Liver (tissue), 9 donors: ENCODE results near the gene CAPN2. TPM values are rescaled to one million over a fixed set of nuclear protein-coding genes. Genes with fewer than 3 reads are reported as not detected.

Experiments
- DNase-seq: peaks from one replicate; pipeline ENCODE4 v3.0.0-alpha.2; 2017; ENCODE audit warnings: low spot score
- H3K27ac ChIP-seq, 2 donors: one replicate each; pipeline ENCODE4 v1.7.0; 2013; ENCODE audit warnings: inconsistent platforms in 2 of 2, low read length in 2 of 2, control low read depth in 1 of 2, low read depth in 1 of 2, mild to moderate bottlenecking in 1 of 2
- H3K27me3 ChIP-seq, 4 donors: one replicate each; pipeline versions ENCODE4 v1.6.1 to v1.7.0; 2013; ENCODE audit warnings: low read length in 3 of 4, inconsistent platforms in 1 of 4, mild to moderate bottlenecking in 1 of 4, moderate library complexity in 1 of 4; ENCODE audit not compliant: control insufficient read depth in 4 of 4, insufficient read depth in 4 of 4
- H3K36me3 ChIP-seq, 4 donors: one replicate each; pipeline versions ENCODE4 v1.6.1 to v1.7.0; 2013; ENCODE audit warnings: low read length in 3 of 4, mild to moderate bottlenecking in 3 of 4, low read depth in 1 of 4, moderate library complexity in 1 of 4; ENCODE audit not compliant: control insufficient read depth in 4 of 4, insufficient read depth in 3 of 4
- H3K4me1 ChIP-seq, 4 donors: one replicate each; pipeline versions ENCODE4 v1.6.1 to v1.7.0; 2013; ENCODE audit warnings: low read length in 3 of 4, mild to moderate bottlenecking in 3 of 4, moderate library complexity in 1 of 4; ENCODE audit not compliant: control insufficient read depth in 4 of 4, insufficient read depth in 4 of 4
- H3K4me3 ChIP-seq, 3 donors: one replicate each; pipeline versions ENCODE4 v1.6.1 to v1.7.0; 2013; ENCODE audit warnings: low read length in 3 of 3, control low read depth in 1 of 3, low read depth in 1 of 3, mild to moderate bottlenecking in 1 of 3
- H3K9ac ChIP-seq, 2 donors: one replicate each; pipeline ENCODE4 v1.7.0; 2013; ENCODE audit warnings: low read length in 2 of 2, mild to moderate bottlenecking in 2 of 2, moderate library complexity in 2 of 2, control low read depth in 1 of 2, low read depth in 1 of 2
- H3K9me3 ChIP-seq, 4 donors: one replicate each; pipeline versions ENCODE4 v1.6.1 to v1.7.0; 2013; ENCODE audit warnings: low read length in 3 of 4; ENCODE audit not compliant: control insufficient read depth in 4 of 4
- EGR1 ChIP-seq, 2 donors: IDR thresholded peaks; 2 replicates each; pipeline ENCODE4 v1.6.1; 2016 to 2018; ENCODE audit warnings: antibody characterized with exemption in 2 of 2, low read depth in 2 of 2
- FOXA2 ChIP-seq: IDR thresholded peaks from 2 replicates; pipeline ENCODE4 v1.6.1; 2016; ENCODE audit warnings: antibody characterized with exemption
- GABPA ChIP-seq, 2 donors: IDR thresholded peaks in 1 of 2; conservative IDR thresholded peaks in 1 of 2; 2 replicates each; pipeline ENCODE4 v1.6.1; 2016; ENCODE audit warnings: antibody characterized with exemption in 2 of 2, mild to moderate bottlenecking in 1 of 2, moderate library complexity in 1 of 2
- HNF4G ChIP-seq: IDR thresholded peaks from 2 replicates; pipeline ENCODE4 v1.6.1; 2016; ENCODE audit warnings: antibody characterized with exemption
- RAD21 ChIP-seq, 2 donors: IDR thresholded peaks; 2 replicates each; pipeline ENCODE4 v1.6.1; 2016; ENCODE audit warnings: antibody characterized with exemption in 2 of 2, mild to moderate bottlenecking in 2 of 2
- WGBS: extraction: QIAGEN DNeasy Blood & Tissue Kit; methylation state at CpG from one replicate; pipeline ENCODE4 v1.1.7; 2013; 5-methylcytosine and 5-hydroxymethylcytosine counted together
- polyA plus RNA-seq, 2 donors: library from polyadenylated mRNA; stranded (reverse) in 1 of 2; unstranded in 1 of 2; fragments of 200-250 nt in 1 of 2; fragments of >200 nt in 1 of 2; fragmentation: Nextera tagmentation in 1 of 2; extraction: Ambion mirVana in 1 of 2; gene quantifications; one replicate each; pipeline versions ENCODE4 v1.2.1 to v1.2.3, GENCODE V29; 2013 to 2015
- total RNA-seq, 2 donors: library from RNA; depleted of rRNA; stranded (reverse); fragments of >200 nt; gene quantifications; one replicate each; pipeline ENCODE4 v1.2.3, GENCODE V29; 2014
- TF ChIP-seq, protein P1 (sequence below): fragments of 150-350 bp; IDR thresholded peaks from 2 replicates; pipeline ENCODE4 v1.5.1; 2017; ENCODE audit warnings: improper control_type of control experiment, low read depth, low read length; ENCODE audit not compliant: missing input control
- TF ChIP-seq, protein P2 (sequence below): IDR thresholded peaks from 2 replicates; pipeline ENCODE4 v1.6.1; 2016; ENCODE audit warnings: antibody characterized with exemption
- TF ChIP-seq, protein P3 (sequence below): IDR thresholded peaks from 2 replicates; pipeline ENCODE4 v1.6.1; 2016; ENCODE audit warnings: antibody characterized with exemption
- TF ChIP-seq, protein P4 (sequence below): IDR thresholded peaks from 2 replicates; pipeline ENCODE4 v1.6.1; 2016; ENCODE audit warnings: antibody characterized with exemption, mild to moderate bottlenecking
- donor health status: healthy.
- donor health status: healthy.
- donor health status: healthy.
- donor health status: healthy.
- donor health status: healthy.

Gene CAPN2
- total and polyA plus RNA-seq, 4 donors, result 11.2 to 20.7 (median 15.5) TPM

DNA sequence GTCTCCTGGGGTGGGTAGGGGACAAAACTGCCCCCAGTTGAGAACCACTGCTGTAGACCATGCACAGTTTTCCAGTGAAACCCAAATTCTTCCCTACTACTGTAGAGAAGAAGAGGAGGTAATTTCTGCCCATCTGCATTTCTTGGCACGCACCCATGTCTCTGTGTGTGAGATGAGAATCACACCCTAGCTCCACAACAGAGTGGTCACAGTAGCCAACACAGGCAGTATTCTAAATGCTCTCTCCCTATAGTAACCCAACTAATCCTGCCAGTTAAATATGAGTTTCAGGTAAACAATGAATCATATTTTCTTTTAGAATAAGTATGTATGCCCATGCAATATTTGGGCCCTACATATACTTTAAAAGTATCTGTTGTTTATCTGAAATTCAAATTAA is 1.2 kb upstream of the CAPN2 start:
- no peak overlapping the region for H3K9ac ChIP-seq
- TF ChIP-seq, protein P1, sequence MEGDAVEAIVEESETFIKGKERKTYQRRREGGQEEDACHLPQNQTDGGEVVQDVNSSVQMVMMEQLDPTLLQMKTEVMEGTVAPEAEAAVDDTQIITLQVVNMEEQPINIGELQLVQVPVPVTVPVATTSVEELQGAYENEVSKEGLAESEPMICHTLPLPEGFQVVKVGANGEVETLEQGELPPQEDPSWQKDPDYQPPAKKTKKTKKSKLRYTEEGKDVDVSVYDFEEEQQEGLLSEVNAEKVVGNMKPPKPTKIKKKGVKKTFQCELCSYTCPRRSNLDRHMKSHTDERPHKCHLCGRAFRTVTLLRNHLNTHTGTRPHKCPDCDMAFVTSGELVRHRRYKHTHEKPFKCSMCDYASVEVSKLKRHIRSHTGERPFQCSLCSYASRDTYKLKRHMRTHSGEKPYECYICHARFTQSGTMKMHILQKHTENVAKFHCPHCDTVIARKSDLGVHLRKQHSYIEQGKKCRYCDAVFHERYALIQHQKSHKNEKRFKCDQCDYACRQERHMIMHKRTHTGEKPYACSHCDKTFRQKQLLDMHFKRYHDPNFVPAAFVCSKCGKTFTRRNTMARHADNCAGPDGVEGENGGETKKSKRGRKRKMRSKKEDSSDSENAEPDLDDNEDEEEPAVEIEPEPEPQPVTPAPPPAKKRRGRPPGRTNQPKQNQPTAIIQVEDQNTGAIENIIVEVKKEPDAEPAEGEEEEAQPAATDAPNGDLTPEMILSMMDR, result no peak
- TF ChIP-seq HNF4G (no peak), EGR1 (IDR thresholded peaks at IDR 0.05; ENCODE audit: low read depth in 2 of 2) (no peak), GABPA (IDR thresholded peaks at IDR 0.05 in 1 of 2, conservative IDR thresholded peaks at IDR 0.05 in 1 of 2) (no peak), FOXA2 (no peak)
- TF ChIP-seq, protein P2, sequence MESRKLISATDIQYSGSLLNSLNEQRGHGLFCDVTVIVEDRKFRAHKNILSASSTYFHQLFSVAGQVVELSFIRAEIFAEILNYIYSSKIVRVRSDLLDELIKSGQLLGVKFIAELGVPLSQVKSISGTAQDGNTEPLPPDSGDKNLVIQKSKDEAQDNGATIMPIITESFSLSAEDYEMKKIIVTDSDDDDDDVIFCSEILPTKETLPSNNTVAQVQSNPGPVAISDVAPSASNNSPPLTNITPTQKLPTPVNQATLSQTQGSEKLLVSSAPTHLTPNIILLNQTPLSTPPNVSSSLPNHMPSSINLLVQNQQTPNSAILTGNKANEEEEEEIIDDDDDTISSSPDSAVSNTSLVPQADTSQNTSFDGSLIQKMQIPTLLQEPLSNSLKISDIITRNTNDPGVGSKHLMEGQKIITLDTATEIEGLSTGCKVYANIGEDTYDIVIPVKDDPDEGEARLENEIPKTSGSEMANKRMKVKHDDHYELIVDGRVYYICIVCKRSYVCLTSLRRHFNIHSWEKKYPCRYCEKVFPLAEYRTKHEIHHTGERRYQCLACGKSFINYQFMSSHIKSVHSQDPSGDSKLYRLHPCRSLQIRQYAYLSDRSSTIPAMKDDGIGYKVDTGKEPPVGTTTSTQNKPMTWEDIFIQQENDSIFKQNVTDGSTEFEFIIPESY, result no peak
- TF ChIP-seq, protein P3, sequence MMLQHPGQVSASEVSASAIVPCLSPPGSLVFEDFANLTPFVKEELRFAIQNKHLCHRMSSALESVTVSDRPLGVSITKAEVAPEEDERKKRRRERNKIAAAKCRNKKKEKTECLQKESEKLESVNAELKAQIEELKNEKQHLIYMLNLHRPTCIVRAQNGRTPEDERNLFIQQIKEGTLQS, result no peak
- TF ChIP-seq, protein P4, sequence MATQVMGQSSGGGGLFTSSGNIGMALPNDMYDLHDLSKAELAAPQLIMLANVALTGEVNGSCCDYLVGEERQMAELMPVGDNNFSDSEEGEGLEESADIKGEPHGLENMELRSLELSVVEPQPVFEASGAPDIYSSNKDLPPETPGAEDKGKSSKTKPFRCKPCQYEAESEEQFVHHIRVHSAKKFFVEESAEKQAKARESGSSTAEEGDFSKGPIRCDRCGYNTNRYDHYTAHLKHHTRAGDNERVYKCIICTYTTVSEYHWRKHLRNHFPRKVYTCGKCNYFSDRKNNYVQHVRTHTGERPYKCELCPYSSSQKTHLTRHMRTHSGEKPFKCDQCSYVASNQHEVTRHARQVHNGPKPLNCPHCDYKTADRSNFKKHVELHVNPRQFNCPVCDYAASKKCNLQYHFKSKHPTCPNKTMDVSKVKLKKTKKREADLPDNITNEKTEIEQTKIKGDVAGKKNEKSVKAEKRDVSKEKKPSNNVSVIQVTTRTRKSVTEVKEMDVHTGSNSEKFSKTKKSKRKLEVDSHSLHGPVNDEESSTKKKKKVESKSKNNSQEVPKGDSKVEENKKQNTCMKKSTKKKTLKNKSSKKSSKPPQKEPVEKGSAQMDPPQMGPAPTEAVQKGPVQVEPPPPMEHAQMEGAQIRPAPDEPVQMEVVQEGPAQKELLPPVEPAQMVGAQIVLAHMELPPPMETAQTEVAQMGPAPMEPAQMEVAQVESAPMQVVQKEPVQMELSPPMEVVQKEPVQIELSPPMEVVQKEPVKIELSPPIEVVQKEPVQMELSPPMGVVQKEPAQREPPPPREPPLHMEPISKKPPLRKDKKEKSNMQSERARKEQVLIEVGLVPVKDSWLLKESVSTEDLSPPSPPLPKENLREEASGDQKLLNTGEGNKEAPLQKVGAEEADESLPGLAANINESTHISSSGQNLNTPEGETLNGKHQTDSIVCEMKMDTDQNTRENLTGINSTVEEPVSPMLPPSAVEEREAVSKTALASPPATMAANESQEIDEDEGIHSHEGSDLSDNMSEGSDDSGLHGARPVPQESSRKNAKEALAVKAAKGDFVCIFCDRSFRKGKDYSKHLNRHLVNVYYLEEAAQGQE, result no peak

DNA sequence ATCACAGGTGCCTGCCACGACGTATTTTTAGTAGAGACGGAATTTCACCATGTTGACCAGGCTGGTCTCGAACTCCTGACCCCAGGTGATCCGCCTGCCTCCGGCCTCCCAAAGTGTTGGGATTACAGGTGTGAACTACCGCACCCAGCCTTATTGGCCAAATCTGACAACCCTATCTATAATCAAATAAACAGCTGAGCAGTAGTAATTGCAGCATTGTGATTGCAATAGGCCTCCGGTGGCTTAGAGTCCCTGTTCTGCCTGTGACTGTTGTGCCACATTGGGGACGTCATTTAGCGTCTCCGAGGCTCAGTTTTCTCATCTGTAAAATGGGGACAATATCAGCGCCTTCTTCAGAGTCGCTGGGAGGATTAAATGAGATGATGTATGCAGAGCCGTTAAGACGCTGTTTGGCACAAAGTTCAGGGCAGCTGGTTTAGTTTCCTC is 569 bp upstream of the CAPN2 start:
- TF ChIP-seq RAD21 (IDR thresholded peaks at IDR 0.05), result no peak
- DNase-seq, result no peak
- WGBS, result 62% methylated on average over 15 of the region's 15 CpGs
- Histone ChIP-seq H3K27ac (peak overlapping the region; percentile 15 to 34), H3K9ac (peak overlapping the region in 1 of 2 donors; percentile 31), H3K27me3 (no peaks in the 10 kb centered on the region), H3K4me1 (peaks cover 0 to 5% (median 2%) of the 10 kb centered on the region in 4 donors), H3K4me3 (peak overlapping the region in 1 of 3 donors; percentile 77), H3K36me3 (no peaks in the 10 kb centered on the region), H3K9me3 (no peaks in the 10 kb centered on the region)

More for the DNA sequence above, 1.2 kb upstream of the CAPN2 start:
- no peaks in the 10 kb centered on the region for H3K27me3 ChIP-seq
- H3K4me3 ChIP-seq, result no peak overlapping the region
- H3K27ac ChIP-seq, result no peak overlapping the region
- peaks cover 0 to 5% (median 2%) of the 10 kb centered on the region in 4 donors for H3K4me1 ChIP-seq
- DNase-seq, result no peak
- WGBS, result 90% methylated on average over 1 of the region's 1 CpG
- H3K9me3 ChIP-seq, result no peaks in the 10 kb centered on the region
- H3K36me3 ChIP-seq, result no peaks in the 10 kb centered on the region
